Cardiac atrium fibroblast (primary cell): ENCODE measurements around the gene SRXN1. TPM values are rescaled to one million over a fixed set of nuclear protein-coding genes. Genes with fewer than 3 reads are reported as not detected.

ENCODE experiments used
- total RNA-seq: library from RNA; depleted of rRNA; stranded (reverse); fragments of >200 nt; gene quantifications from 2 replicates; pipeline ENCODE4 v1.2.3, GENCODE V29; 2015

SRXN1 gene
- 51.6 and 86.8 TPM in 2 replicates for total RNA-seq

GRCh38 chr20:653110-653589 lies at the start of gene SRXN1:
TSS of gene SRXN1 (minus strand) at chr20:653200. CDS start at chr20:653185, 15 bp downstream.

GRCh38 chr20:675453-676314 lies 22.7 kb upstream of the SRXN1 start, which contains the start of gene SCRT2:
TSS of gene SCRT2 (minus strand) at chr20:675802. CDS start at chr20:675601, 201 bp downstream.

GRCh38 chr20:610130-611046 lies 42.6 kb downstream of the SRXN1 start, which contains the start of gene TCF15:
TSS of gene TCF15 (minus strand) at chr20:610309. CDS start at chr20:610237, 72 bp downstream.

Other genes with a start within 250 kb of the SRXN1 start
- 106 and 111 TPM in 2 replicates for gene RBCK1, start 244.9 kb downstream of the SRXN1 start, total RNA-seq
- gene TBC1D20, start 190.7 kb downstream of the SRXN1 start, total RNA-seq, result 32.7 and 46.8 TPM in 2 replicates
- 75.8 and 93.0 TPM in 2 replicates for gene CSNK2A1, start 109.4 kb downstream of the SRXN1 start, total RNA-seq
- not detected in 2 replicates for gene TCF15, start 42.9 kb downstream of the SRXN1 start, total RNA-seq
- gene SCRT2, start 22.6 kb upstream of the SRXN1 start, total RNA-seq, result not detected in 2 replicates
- gene SLC52A3, start 115.3 kb upstream of the SRXN1 start, total RNA-seq, result not detected in 2 replicates
- 1.4 and 1.8 TPM in 2 replicates for gene FAM110A, start 180.5 kb upstream of the SRXN1 start, total RNA-seq